HG03039 (cell line): ENCODE results near the gene KRTAP10-5.
"Not testable (repeated sequence)": the region's sequence is repeated elsewhere in the genome, so short reads cannot be mapped to it uniquely, and the experiment has no call there.

ENCODE experiments used
- ATAC-seq: cut with Tn5 transposase; IDR thresholded peaks from one replicate; pipeline ENCODE4 v1.9.1; 2021; ENCODE audit warnings: mild to moderate bottlenecking, moderate library complexity; ENCODE audit not compliant: unreplicated experiment

Gene KRTAP10-5

GRCh38 chr21:44550285-44550684 is 30.1 kb downstream of the KRTAP10-5 start:
- not testable (repeated sequence) for ATAC-seq

DNA sequence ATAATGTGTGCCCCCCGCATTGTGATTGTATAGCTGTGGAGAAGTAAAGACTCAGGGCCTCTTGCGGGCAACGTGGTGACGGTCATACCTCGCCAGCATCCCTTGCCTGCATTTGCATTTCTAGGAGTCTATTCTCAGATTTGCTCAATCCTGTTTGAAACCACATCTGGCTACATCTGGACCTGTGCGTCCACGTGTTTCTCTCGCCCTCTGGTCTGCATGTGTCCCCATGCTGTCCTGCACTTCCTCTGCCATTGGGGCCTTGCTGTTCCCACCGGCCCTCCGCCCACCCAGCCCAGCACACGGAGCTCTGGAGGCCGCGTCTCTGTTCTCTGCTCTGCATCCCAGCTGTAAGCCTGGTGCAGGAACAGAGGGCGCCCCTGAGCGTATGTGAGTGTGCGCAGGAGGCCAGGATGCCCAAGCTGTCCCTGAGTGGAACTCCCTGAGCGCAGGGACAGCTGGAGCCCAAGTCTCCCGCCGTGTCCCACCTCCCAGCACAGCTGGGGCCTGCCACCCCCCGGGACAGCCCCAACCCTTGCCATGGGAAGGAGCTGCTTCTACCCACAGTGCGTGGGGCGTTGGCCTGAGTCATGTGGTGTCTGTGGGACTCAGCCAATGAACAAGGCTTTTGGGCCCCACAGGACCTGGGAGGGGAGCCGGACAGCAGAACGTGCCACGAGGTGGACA is 30.7 kb downstream of the KRTAP10-5 start:
- no peak for ATAC-seq

- no peak for ATAC-seq
These were observed 31.5 kb downstream of the KRTAP10-5 start for GRCh38 chr21:44548922-44549321.

DNA sequence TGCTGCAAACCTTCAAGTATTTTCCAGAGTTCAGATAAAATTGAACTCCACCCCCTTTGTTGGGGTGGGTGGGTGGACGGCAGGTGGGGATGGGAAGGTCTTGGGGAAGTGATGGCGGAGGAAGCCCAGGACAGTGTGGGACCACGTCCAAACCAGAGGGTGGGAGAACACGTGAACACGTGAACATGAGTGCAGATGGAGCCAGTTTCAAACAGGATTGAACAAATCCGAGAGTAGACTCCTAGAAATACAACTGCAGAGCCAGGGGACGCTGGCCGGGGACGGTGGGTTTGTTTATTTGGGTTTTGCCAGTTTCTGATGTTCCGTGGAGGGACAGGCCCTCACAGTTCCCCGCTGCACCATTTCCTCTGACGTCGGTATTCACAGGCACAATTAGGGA is 32.0 kb downstream of the KRTAP10-5 start:
- ATAC-seq, result no peak

DNA sequence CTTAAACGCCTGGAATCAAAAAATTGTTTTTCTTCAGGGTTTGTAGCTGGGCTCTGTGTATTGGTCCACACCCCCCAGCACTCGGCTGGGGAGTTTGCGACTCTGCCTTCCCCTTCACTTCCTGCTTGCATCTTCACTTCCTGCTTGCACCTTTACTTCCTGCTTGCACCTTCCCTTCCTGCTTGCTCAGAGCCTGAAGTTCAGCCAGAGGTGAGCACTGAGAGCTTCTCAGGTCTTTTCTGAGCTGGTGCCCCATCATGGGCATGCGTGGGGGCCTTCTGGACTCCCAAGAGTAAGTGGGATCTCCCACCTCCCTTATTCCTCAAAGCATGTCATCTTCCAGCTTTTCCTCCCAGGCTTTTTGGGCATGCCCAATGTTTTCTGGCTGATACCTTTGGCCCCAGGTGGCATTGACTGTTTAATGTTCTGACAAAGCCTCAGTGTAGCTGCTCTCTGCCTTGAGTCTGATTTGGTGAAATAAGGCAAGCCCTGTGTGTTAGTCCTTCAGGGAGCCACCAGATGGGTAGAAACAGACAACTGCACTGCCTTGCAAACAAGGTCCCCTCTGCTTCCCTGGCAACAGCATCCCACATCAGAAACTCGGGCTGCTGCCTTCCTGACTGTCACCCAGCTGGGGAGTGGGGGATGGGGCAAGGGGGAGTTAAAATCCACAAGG is 32.6 kb downstream of the KRTAP10-5 start:
- ATAC-seq, result no peak

DNA sequence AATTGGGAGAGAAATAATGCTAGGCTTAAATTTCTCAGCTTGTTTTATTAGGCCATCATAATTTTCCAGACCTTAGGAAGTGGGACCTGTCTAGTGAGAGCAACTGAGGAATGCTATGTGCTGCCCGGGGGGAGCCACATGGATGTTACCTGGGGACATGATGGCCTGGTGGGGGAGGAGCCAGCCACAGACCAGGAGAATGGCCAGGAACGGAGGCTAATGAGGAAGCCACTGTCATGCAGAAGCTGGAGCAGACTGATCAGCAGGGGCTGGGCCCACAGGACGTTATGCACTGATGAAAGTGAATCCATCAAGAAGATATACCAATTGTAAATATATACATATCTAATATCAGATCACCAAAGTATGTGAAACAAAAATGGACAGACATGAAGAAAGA is 35.8 kb downstream of the KRTAP10-5 start:
- no peak for ATAC-seq

GRCh38 chr21:44542716-44543115 is 37.7 kb downstream of the KRTAP10-5 start:
- ATAC-seq, result no peak

DNA sequence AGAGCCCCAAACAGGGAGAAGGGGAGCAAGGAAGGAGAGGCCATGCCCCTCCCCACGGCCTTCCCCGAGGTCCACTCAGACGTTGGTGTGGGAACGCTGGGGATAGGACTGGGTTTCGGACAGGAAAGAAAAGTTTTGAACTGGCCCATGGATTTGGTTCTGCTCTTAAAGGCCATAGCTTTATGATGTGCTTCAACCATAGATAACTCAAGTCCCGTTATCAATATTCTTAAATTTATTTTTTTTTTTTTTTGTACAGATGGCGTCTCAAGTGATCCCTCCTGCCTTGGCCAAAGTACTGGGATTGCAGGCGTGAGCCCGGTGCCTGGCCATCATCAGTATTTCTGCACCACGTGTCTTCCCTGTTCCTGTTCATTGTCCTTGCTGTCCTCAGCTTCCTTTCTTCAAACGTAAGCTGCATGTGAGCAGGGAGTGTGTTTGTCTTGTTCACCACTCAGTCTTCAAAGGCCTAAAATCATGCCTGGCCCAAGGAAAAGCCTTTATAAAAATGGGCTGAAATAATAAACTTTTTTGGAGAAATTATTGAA is 39.6 kb downstream of the KRTAP10-5 start:
- no peak for ATAC-seq

DNA sequence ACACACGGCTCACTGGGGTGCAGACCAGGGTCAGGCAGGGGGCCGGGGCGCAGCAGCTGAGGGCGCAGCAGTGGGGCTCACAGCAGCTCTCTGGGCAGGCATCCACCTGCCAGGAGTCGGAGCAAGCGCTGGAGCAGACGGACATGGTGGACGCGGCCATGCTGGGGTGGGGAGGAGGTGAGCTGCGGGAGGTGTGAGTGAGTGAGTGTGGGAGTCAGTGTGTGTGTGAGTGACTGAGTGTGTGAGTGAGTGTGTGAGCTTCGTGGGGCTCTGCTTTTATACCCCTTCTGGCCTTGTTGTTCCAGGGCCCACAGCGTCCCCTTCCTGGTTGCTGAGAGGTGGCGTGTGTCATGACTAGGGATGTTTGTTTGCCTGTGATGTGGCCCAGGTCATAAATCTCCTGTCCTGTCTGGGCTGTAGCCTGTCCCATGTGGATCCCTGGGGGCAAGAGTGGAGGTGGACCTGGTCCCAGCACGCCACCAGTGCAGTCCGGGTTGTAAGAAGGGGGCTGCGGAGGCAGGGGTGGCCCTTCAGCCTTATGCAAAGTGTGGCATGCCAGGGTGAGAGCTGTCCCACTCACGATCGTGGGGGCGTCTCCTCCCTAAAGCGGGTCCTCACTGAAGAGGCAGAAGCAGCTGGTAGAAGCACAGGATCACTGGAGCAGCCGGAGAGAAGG is 40.3 kb downstream of the KRTAP10-5 start, which contains the start of gene KRTAP10-1:
KRTAP10-1 (minus strand) TSS at position 205 of the 676 bp plus-strand sequence; CDS start at position 160, 45 bp downstream.
- ATAC-seq, result no peak

DNA sequence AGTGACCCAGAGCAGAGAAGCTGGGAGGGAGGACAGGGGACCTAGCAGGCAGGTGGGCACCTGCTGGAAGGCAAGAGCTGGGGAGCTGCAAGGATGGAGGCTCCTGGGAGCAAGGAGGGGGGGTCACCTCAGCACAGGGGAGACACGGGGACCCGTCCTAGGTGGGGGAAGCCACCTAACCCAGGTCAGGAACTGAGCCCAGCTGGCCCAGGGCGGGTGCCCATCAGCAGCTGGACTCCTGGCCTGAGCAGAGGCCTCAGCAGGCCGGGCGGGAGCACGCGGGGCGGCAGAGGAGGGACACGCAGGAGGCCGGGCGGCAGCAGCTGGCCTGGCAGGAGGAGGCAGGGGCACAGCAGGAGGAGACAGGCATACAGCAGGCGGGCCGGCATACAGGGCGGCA is 41.4 kb downstream of the KRTAP10-5 start:
- ATAC-seq, result no peak

DNA sequence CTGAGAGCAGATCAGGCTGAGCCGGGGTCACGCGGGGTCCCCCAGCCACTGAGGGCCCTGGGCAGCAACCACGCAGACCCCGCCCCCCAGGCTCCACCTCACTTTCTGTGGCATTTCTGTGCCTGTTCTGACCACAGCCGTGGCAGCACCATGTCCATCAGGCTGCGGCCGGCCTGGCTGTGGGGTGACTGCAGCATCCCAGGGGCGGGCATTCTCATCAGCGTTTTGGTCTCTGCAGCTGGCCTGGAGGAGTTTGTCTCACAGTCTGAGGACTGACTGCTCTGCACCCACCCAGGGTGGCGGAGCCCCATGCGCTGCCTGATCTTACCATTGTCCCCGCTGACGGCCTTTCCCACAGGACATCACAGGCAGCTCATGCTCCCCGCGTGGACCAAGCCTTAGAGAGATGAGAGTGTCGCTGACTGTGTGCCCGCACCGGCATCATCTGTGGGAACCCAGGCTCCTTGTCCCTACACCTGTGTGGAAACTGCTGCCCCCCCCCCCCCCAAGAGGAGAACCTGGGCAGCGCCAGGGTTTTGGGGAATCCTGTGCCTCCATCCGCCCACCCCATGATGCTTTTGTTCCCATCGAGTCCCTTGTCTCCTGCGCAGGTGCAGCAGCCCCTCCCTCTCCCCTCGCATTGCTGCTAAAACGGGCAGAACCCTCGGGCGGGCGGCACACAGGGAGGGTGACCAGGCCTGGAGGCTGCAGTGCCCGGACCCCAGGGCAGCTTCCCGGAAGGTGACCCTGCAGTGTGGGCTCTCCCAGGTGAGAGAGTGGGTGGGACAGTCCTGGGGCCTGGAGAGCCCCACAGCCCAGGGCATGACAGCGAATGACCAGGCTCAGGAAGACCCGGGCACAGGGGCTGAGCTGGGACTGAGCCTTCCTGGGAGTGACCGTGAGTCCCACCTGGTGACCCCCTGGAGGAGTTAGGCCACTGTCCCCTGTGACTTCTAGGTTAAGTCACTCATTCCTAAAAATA is 42.2 kb downstream of the KRTAP10-5 start:
- ATAC-seq, result no peak

- no peak for ATAC-seq
These were observed 44.4 kb downstream of the KRTAP10-5 start for GRCh38 chr21:44535963-44536362.

DNA sequence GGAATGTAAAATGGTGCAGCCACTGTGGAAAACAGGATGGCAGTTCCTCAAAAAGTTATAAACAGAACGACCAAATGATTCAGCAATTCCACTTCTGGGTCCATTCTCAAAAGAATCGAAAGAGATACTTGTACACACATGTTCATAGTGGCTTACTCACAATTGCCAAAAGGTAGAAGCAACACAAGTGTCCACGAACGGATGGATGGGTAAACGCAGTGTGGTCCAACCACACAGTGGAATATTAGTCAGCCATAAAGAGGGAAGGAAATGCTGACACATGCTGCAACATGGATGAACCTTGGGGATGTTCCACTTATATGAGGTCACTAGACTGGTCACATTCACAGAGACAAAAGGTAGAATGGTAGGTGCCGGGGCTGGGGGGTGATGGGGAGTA is 45.7 kb downstream of the KRTAP10-5 start:
- no peak for ATAC-seq

DNA sequence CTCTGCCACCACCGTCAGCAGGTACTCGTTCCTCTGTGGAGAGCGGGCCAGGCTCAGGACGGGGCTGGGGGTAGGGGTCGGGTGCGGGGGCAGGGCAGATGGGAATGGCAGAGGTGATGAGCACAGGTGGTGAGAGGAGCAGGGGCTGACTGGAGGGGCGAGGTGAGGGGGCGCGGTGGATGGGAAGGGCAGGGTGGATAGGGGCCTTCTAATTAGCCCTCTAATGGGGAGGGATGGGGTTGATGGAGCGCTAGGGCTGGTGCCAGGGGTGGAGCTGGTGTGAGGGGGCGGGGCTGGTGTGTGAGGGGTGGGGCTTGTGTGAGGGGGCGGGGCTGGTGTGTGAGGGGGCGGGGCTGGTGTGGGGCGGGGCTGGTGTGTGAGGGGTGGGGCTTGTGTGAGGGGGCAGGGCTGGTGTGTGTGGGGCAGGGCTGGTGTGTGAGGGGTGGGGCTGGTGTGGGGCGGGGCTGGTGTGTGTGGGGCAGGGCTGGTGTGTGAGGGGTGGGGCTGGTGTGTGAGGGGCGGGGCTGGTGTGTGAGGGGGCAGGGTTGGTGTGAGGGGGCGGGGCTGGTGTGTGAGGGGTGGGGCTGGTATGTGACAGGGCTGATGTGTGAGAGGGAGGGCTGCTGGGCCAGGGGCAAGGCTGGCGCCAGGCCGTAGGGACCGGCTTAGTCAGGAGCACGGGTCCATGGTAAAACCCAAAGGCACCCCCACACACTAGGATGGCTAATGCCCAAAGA is 46.3 kb downstream of the KRTAP10-5 start:
- ATAC-seq, result no peak

- no peak for ATAC-seq
These were observed 47.1 kb downstream of the KRTAP10-5 start for GRCh38 chr21:44533121-44533890.

DNA sequence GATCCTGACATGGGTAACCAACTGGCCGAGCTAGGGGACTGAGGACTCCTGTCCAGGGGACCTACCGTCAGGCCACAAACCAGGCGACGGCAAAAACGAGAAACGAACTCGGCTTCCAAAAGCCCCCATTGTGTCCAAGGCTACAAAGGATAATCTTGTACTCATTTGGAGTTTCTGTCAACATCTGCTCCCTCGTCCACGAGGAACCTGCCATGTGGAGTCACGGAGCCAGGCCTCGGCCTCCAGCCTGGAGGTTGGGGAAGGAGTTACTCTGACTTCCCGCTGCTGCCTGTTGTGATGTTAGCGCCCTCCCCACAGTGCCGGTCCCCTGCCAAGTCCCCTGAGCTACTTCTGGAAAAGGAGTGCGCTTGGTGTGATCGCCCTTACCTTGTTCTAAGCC is 47.7 kb downstream of the KRTAP10-5 start:
- no peak for ATAC-seq

GRCh38 chr21:44531606-44532564 is 48.5 kb downstream of the KRTAP10-5 start:
- no peak for ATAC-seq
